H9 (cell line): ENCODE data around the gene LAMP1. TPM values are rescaled to one million over a fixed set of nuclear protein-coding genes. Genes with fewer than 3 reads are reported as not detected.
"Not testable (repeated sequence)": the region's sequence is repeated elsewhere in the genome, so short reads cannot be mapped to it uniquely, and the experiment has no call there.

Experiments used
- DNase-seq: peaks from one replicate; pipeline ENCODE4 v3.0.0-alpha.2; 2017
- H2AFZ ChIP-seq: one replicate; pipeline ENCODE4 v1.6.1; 2013; ENCODE audit warnings: mild to moderate bottlenecking, low read length, control low read depth, moderate library complexity
- H2AK5ac ChIP-seq: 2 replicates; pipeline ENCODE4 v1.6.1; 2013; ENCODE audit warnings: low read length, control low read depth, mixed read lengths; ENCODE audit not compliant: insufficient read length
- H2BK120ac ChIP-seq: one replicate; pipeline ENCODE4 v1.6.1; 2013; ENCODE audit warnings: low read depth, mild to moderate bottlenecking, low read length, control low read depth, inconsistent platforms; ENCODE audit not compliant: poor library complexity, severe bottlenecking
- H2BK12ac ChIP-seq: 2 replicates; pipeline ENCODE4 v1.6.1; 2013; ENCODE audit warnings: low read length, control low read depth, mixed read lengths, low read depth; ENCODE audit not compliant: insufficient read length
- H2BK15ac ChIP-seq: 2 replicates; pipeline ENCODE4 v1.6.1; 2013; ENCODE audit warnings: low read depth, low read length, control low read depth
- H2BK20ac ChIP-seq: one replicate; pipeline ENCODE4 v1.6.1; 2013; ENCODE audit warnings: low read depth, mild to moderate bottlenecking, low read length, control low read depth, inconsistent platforms; ENCODE audit not compliant: poor library complexity, severe bottlenecking
- H2BK5ac ChIP-seq: 2 replicates; pipeline ENCODE4 v1.6.1; 2013; ENCODE audit warnings: low read length, control low read depth, mixed read lengths; ENCODE audit not compliant: insufficient read length
- H3K14ac ChIP-seq: 2 replicates; pipeline ENCODE4 v1.6.1; 2013; ENCODE audit warnings: low read length, control low read depth; ENCODE audit not compliant: insufficient read depth
- H3K18ac ChIP-seq: 2 replicates; pipeline ENCODE4 v1.6.1; 2013; ENCODE audit warnings: low read depth, mild to moderate bottlenecking, mixed read lengths, low read length, control low read depth; ENCODE audit not compliant: insufficient read length
- H3K23ac ChIP-seq: 2 replicates; pipeline ENCODE4 v1.6.1; 2013; ENCODE audit warnings: low read length, control low read depth, mixed read lengths, low read depth; ENCODE audit not compliant: insufficient read length
- H3K23me2 ChIP-seq: 2 replicates; pipeline ENCODE4 v1.6.1; 2013; ENCODE audit warnings: low read depth, mild to moderate bottlenecking, mixed read lengths, low read length, control low read depth; ENCODE audit not compliant: insufficient read length, poor library complexity, severe bottlenecking
- H3K27ac ChIP-seq: 2 replicates; pipeline ENCODE4 v1.5.1; 2013; ENCODE audit warnings: low read length, control low read depth, mixed read lengths, low read depth; ENCODE audit not compliant: insufficient read length
- H3K27me3 ChIP-seq: 2 replicates; pipeline ENCODE4 v1.6.1; 2013; ENCODE audit warnings: low read length, control low read depth, inconsistent platforms; ENCODE audit not compliant: insufficient read depth
- H3K4ac ChIP-seq: 2 replicates; pipeline ENCODE4 v1.6.1; 2013; ENCODE audit warnings: low read depth, mild to moderate bottlenecking, control low read depth, inconsistent platforms, low read length, moderate library complexity
- H3K4me1 ChIP-seq: 2 replicates; pipeline ENCODE4 v1.6.1; 2013; ENCODE audit warnings: low read length, control low read depth, inconsistent platforms; ENCODE audit not compliant: insufficient read depth
- H3K4me2 ChIP-seq: 2 replicates; pipeline ENCODE4 v1.6.1; 2013; ENCODE audit warnings: low read length, control low read depth, mixed read lengths; ENCODE audit not compliant: insufficient read length, insufficient read depth
- H3K56ac ChIP-seq: 2 replicates; pipeline ENCODE4 v1.6.1; 2013; ENCODE audit warnings: low read depth, mild to moderate bottlenecking, mixed read lengths, low read length, control low read depth; ENCODE audit not compliant: insufficient read length
- H3K79me1 ChIP-seq: 2 replicates; pipeline ENCODE4 v1.6.1; 2013; ENCODE audit warnings: low read depth, mild to moderate bottlenecking, moderate library complexity, low read length, control low read depth, inconsistent platforms; ENCODE audit not compliant: insufficient read depth, poor library complexity, severe bottlenecking
- H3K79me2 ChIP-seq: 2 replicates; pipeline ENCODE4 v1.6.1; 2013; ENCODE audit warnings: low read length, control low read depth, inconsistent platforms; ENCODE audit not compliant: insufficient read depth
- H3K9ac ChIP-seq: 2 replicates; pipeline ENCODE4 v1.6.1; 2013; ENCODE audit warnings: low read length, control low read depth, mixed read lengths; ENCODE audit not compliant: insufficient read length; ENCODE audit errors: extremely low read depth
- H3K9me3 ChIP-seq: one replicate; pipeline ENCODE4 v1.6.1; 2013; ENCODE audit warnings: low read depth, low read length, inconsistent platforms; ENCODE audit not compliant: control insufficient read depth
- H3T11ph ChIP-seq: one replicate; pipeline ENCODE4 v1.6.1; 2013; ENCODE audit warnings: mild to moderate bottlenecking, low read length, control low read depth, inconsistent platforms
- H4K20me1 ChIP-seq: one replicate; pipeline ENCODE4 v1.6.1; 2013; ENCODE audit not compliant: control insufficient read depth, insufficient read length, insufficient read depth
- H4K5ac ChIP-seq: 2 replicates; pipeline ENCODE4 v1.6.1; 2013; ENCODE audit warnings: low read depth, mild to moderate bottlenecking, mixed read lengths, low read length, control low read depth; ENCODE audit not compliant: insufficient read length
- H4K8ac ChIP-seq: replicated peaks from 2 replicates; pipeline ENCODE4 v1.6.1; 2013; ENCODE audit warnings: low read length, control low read depth, mixed read lengths, low read depth; ENCODE audit not compliant: insufficient read length
- H4K91ac ChIP-seq: 2 replicates; pipeline ENCODE4 v1.6.1; 2013; ENCODE audit warnings: low read depth, mild to moderate bottlenecking, moderate library complexity, mixed read lengths, low read length, control low read depth; ENCODE audit not compliant: insufficient read length
- H3K27ac Mint-ChIP-seq, 3 experiments: 2 replicates in 2 of 3; 3 replicates in 1 of 3; pipeline ENCODE4 v1.8.0; 2020 to 2021; ENCODE audit warnings: mixed read lengths in 3 of 3, mild to moderate bottlenecking in 1 of 3, moderate library complexity in 1 of 3
- H3K27me3 Mint-ChIP-seq: 2 replicates; pipeline ENCODE4 v1.8.0; 2021; ENCODE audit warnings: low read depth, mild to moderate bottlenecking, moderate library complexity, mixed read lengths
- H3K36me3 Mint-ChIP-seq, 3 experiments: 2 replicates in 2 of 3; 3 replicates in 1 of 3; pipeline ENCODE4 v1.8.0; 2020 to 2021; ENCODE audit warnings: low read depth in 3 of 3, mixed read lengths in 3 of 3; ENCODE audit not compliant: insufficient read depth in 1 of 3
- H3K4me1 Mint-ChIP-seq, 2 experiments: 2 replicates each; pipeline ENCODE4 v1.8.0; 2020; ENCODE audit warnings: mixed read lengths in 2 of 2
- H3K4me3 Mint-ChIP-seq, 2 experiments: 2 replicates in 1 of 2; 3 replicates in 1 of 2; pipeline ENCODE4 v1.8.0; 2020 to 2021; ENCODE audit warnings: mild to moderate bottlenecking in 2 of 2, mixed read lengths in 2 of 2, moderate library complexity in 1 of 2
- H3K9me3 Mint-ChIP-seq, 2 experiments: 2 replicates in 1 of 2; 3 replicates in 1 of 2; pipeline ENCODE4 v1.8.0; 2020; ENCODE audit warnings: mild to moderate bottlenecking in 2 of 2, mixed read lengths in 2 of 2, moderate library complexity in 1 of 2
- WGBS: extraction: QIAGEN DNeasy Blood & Tissue Kit; methylation state at CpG from one replicate; pipeline ENCODE4 v1.1.7; 2013; ENCODE audit warnings: missing lambda C conversion rate, low lambda C conversion rate, mixed read lengths; ENCODE audit not compliant: insufficient read length; ENCODE audit errors: extremely low coverage; 5-methylcytosine and 5-hydroxymethylcytosine counted together
- total RNA-seq: library from RNA; stranded (reverse); gene quantifications from 2 replicates; pipeline ENCODE4 v1.2.1, GENCODE V29; 2021
- TF ChIP-seq, protein P1 (sequence below): fragments of 200-600 bp; sonication (generic); conservative IDR thresholded peaks from 3 replicates; pipeline ENCODE4 v1.8.0; 2021; ENCODE audit warnings: antibody characterized with exemption, mild to moderate bottlenecking

Gene LAMP1
- total RNA-seq, 1 experiment from 2014 or later, result 131 TPM

- Histone ChIP-seq H3K9ac (no peak overlapping the region), H3K4me1 (no peaks in the 10 kb centered on the region), H3K18ac (no peak overlapping the region), H2BK12ac (no peak overlapping the region), H4K91ac (no peak overlapping the region), H2BK20ac (no peak overlapping the region), H3T11ph (no peak overlapping the region), H4K8ac (no peak overlapping the region), H3K79me2 (0 out of 2 replicates have a peak, but pooled peaks cover 2% of the 10 kb centered on the region), H2BK120ac (no peak overlapping the region), H2AK5ac (no peak overlapping the region), H3K23ac (no peak overlapping the region), H3K79me1 (no peaks in the 10 kb centered on the region), H3K23me2 (no peaks in the 10 kb centered on the region), H2BK5ac (no peak overlapping the region), H3K56ac (no peak overlapping the region), H2BK15ac (no peak overlapping the region), H4K5ac (no peak overlapping the region), H3K4me2 (no peak overlapping the region), H3K14ac (no peak overlapping the region), H4K20me1 (no peaks in the 10 kb centered on the region), H2AFZ (no peak overlapping the region), H3K27ac (no peak overlapping the region), H3K27me3 (no peaks in the 10 kb centered on the region), H3K9me3 (no peaks in the 10 kb centered on the region), H3K4ac (no peak overlapping the region)
- H3K36me3 Mint-ChIP-seq, result peaks cover 34 to 77% (median 56%) of the 10 kb centered on the region in 3 experiments
- WGBS, result no CpG with 5 or more reads among the region's 13 CpGs
- H3K27ac Mint-ChIP-seq, result no peak overlapping the region; a peak in 1 of 7 replicates
- no peaks in the 10 kb centered on the region for H3K4me1 Mint-ChIP-seq
- no peaks in the 10 kb centered on the region for H3K9me3 Mint-ChIP-seq
- no peak overlapping the region for H3K4me3 Mint-ChIP-seq
- TF ChIP-seq, protein P1, sequence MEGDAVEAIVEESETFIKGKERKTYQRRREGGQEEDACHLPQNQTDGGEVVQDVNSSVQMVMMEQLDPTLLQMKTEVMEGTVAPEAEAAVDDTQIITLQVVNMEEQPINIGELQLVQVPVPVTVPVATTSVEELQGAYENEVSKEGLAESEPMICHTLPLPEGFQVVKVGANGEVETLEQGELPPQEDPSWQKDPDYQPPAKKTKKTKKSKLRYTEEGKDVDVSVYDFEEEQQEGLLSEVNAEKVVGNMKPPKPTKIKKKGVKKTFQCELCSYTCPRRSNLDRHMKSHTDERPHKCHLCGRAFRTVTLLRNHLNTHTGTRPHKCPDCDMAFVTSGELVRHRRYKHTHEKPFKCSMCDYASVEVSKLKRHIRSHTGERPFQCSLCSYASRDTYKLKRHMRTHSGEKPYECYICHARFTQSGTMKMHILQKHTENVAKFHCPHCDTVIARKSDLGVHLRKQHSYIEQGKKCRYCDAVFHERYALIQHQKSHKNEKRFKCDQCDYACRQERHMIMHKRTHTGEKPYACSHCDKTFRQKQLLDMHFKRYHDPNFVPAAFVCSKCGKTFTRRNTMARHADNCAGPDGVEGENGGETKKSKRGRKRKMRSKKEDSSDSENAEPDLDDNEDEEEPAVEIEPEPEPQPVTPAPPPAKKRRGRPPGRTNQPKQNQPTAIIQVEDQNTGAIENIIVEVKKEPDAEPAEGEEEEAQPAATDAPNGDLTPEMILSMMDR, result no peak
- H3K27me3 Mint-ChIP-seq, result no peaks in the 10 kb centered on the region
- DNase-seq, result no peak
Measured at GRCh38 chr13:113260996-113261395, 36.0 kb upstream of the LAMP1 start.

- not testable (repeated sequence) for H2BK15ac ChIP-seq, H3K4me1 Mint-ChIP-seq, H3K4me2 ChIP-seq, H3K4me1 ChIP-seq, H3K27ac Mint-ChIP-seq, H3K27ac ChIP-seq, DNase-seq, H3K79me1 ChIP-seq, H3K9me3 ChIP-seq, H2BK120ac ChIP-seq, H2BK20ac ChIP-seq, H3K4ac ChIP-seq, H3K23ac ChIP-seq, H3K14ac ChIP-seq, H3K27me3 Mint-ChIP-seq, H3K23me2 ChIP-seq, H2BK12ac ChIP-seq, H3K56ac ChIP-seq, H3K9ac ChIP-seq, H3K79me2 ChIP-seq, H4K8ac ChIP-seq, H3K4me3 Mint-ChIP-seq, H3T11ph ChIP-seq, H4K5ac ChIP-seq, H2AK5ac ChIP-seq, H3K18ac ChIP-seq, H3K27me3 ChIP-seq, H4K91ac ChIP-seq, H3K9me3 Mint-ChIP-seq, H4K20me1 ChIP-seq, H2AFZ ChIP-seq, H2BK5ac ChIP-seq
- no CpG with 5 or more reads among the region's 14 CpGs for WGBS
- H3K36me3 Mint-ChIP-seq, result peaks cover 21 to 67% (median 36%) of the 10 kb centered on the region in 3 experiments
Measured at GRCh38 chr13:113263016-113263415, 34.0 kb upstream of the LAMP1 start.
